Cardiac muscle cell (in vitro differentiated cells and primary cell): ENCODE measurements around the gene NMNAT3. TPM values are rescaled to one million over a fixed set of nuclear protein-coding genes. Genes with fewer than 3 reads are reported as not detected.

Source experiments
- DNase-seq, 2 donors: peaks; one replicate each; pipeline versions ENCODE4 v3.0.0 to v3.0.0-alpha.2; 2010 to 2017; ENCODE audit warnings: low read depth in 1 of 2, low spot score in 1 of 2
- H3K27ac ChIP-seq: fragments of 200-600 bp; sonication (generic); 2 replicates; pipeline ENCODE4 v1.5.1; 2016
- H3K27me3 ChIP-seq: fragments of 200-600 bp; sonication (generic); 2 replicates; pipeline ENCODE4 v1.6.0; 2016; ENCODE audit warnings: control low read depth
- H3K36me3 ChIP-seq: fragments of 200-600 bp; sonication (generic); 2 replicates; pipeline ENCODE4 v1.5.1; 2016; ENCODE audit warnings: control low read depth
- H3K4me1 ChIP-seq: fragments of 200-600 bp; sonication (generic); 2 replicates; pipeline ENCODE4 v1.8.1; 2017; ENCODE audit warnings: low read depth, mild to moderate bottlenecking, mixed run types
- H3K4me3 ChIP-seq: fragments of 200-600 bp; sonication (generic); 2 replicates; pipeline ENCODE4 v1.5.1; 2016; ENCODE audit warnings: mild to moderate bottlenecking
- H3K9me3 ChIP-seq: fragments of 200-600 bp; sonication (generic); 2 replicates; pipeline ENCODE4 v1.5.1; 2017; ENCODE audit warnings: low read depth, mild to moderate bottlenecking, control low read depth
- CTCF ChIP-seq: IDR thresholded peaks from 2 replicates; pipeline ENCODE4 v1.5.1; 2012; ENCODE audit warnings: low read depth, mild to moderate bottlenecking, low read length
- polyA plus RNA-seq: library from polyadenylated mRNA; unstranded; fragments of >200 nt; fragmentation: Nextera tagmentation; extraction: Ambion mirVana; gene quantifications from 2 replicates; pipeline ENCODE4 v1.2.1, GENCODE V29; 2016
- total RNA-seq: library from RNA; depleted of rRNA; stranded (reverse); fragments of >200 nt; gene quantifications from 2 replicates; pipeline ENCODE4 v1.2.3, GENCODE V29; 2016

Gene NMNAT3
- total and polyA plus RNA-seq, 2 experiments from 2014 or later: 6.3 to 16.0 TPM

GRCh38 chr3:139514741-139515140, 163.0 kb downstream of the NMNAT3 start:
- H3K36me3 ChIP-seq: no peaks in the 10 kb centered on the region
- H3K4me1 ChIP-seq: no peaks in the 10 kb centered on the region
- H3K4me3 ChIP-seq: no peak overlapping the region
- no peaks in the 10 kb centered on the region for H3K27me3 ChIP-seq
- no peak for DNase-seq
- H3K27ac ChIP-seq: no peak overlapping the region
- no peak for TF ChIP-seq CTCF
- H3K9me3 ChIP-seq: no peaks in the 10 kb centered on the region

Other genes starting within 250 kb of the NMNAT3 start
- gene RBP2, start 201.5 kb downstream of the NMNAT3 start, total RNA-seq: not detected in 2 replicates
- 0.26 TPM in 1 of 2 replicates, not detected in the other for gene RBP2, start 201.5 kb downstream of the NMNAT3 start, polyA plus RNA-seq
- 116 and 163 TPM in 2 replicates for gene RBP1, start 138.2 kb downstream of the NMNAT3 start, total RNA-seq
- 245 and 268 TPM in 2 replicates for gene RBP1, start 138.2 kb downstream of the NMNAT3 start, polyA plus RNA-seq